ENCODE measurements around the gene NUP62.
"Not testable (repeated sequence)": the region's sequence is repeated elsewhere in the genome, so short reads cannot be mapped to it uniquely, and the experiment has no call there.

Gene NUP62

DNA sequence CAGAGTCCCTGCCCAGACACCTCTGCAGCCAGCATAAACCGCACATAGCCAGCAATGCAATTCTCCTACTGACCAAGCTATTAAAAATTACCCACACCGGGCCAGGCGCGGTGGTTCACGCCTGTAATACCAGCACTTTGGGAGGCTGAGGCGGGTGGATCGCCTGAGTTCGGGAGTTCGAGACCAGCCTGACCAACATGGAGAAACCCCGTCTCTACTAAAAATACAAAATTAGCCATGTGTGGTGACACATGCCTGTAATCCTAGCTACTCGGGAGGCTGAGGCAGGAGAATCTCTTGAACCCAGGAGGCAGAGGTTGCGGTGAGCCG lies 4.5 kb downstream of the NUP62 start:
- not testable (repeated sequence) for DNase-seq (ENCODE audit: low read depth in 2 of 2)

DNA sequence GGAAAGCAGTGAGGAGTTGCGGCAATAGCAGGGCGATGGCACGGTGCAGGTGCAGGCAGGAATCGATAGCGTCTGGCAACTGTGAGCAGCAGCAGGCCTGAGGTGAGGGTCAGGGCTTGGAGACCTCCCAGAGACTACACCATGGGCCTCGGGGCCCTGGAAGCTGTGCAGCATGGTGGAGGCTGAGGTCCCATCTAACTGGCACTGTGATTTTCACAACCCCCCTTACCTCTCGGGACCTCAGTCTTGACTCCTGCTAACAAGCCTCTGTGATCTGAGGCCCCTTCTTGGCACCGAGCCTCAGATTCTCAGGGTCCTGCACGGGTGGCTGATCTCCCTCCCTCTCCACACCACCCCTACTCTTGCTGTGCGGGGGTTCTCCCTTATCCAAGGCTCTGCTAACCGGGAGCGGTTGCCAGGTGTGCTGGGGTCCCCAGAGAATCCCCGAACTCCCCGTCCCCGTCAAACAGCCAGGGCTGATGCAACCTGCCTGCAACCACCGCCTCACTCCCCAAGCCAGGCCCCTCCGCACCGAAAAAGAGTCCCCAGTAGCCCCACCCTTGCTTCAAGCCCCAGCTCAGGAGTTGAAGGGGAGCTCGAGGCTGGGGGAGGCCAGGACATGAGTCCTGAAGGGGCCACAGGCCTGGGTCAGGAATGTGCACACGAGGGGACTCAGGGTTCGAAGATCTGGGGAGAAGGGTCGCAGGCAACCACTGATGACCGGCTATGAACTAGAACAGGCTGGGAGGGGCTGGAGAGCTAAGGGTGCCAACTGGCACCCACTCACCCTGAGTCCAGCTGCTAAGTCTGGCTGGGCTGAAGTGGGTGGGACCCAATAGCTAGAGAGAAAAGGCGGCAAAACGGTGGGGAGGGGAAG lies 5.1 kb downstream of the NUP62 start:
- DNase-seq (ENCODE audit: low read depth in 2 of 2) = no peak

DNA sequence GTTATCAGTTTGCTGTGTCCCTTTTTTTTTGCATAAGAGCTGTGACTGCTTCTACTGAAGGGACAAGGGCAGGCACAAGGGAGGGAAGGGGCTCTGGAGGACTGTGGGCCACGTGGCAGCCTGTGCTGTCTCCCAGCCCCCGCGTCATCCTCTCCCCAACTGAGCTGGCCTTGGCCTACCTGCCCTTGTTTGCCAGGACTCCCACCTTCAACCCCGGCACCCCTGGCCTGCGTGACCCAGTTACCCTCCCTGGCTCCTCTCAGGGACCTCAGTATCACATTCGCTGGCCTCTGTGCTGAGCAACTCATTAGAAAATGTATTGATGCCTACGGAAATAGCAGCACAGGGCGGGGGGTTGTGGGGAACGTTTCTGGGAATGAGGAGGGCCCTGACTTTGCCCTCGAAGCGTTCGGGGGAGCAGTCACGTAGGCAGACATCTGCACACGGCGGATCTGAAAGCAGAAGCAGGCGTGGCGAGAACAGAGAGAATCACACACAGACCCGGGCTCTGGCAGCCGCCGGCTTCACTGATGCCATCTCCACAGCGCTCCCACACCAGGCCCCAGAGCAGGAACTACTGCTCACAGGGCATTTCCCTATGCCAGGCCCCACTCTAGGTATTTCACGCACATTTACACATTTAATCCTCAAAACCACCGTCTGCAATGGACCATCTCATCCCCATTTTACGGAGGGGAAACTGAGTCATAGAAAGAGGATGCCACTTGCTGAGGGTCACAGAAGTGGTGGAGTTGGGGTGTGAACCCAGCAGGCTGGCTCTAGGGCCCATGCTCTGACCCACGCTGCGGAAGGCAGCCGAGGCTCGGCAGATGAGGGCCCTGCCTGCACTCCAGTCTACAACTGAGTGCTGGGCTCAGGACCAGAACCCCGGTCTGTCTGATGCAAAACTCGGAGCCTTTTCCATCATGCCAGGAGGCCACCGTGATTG lies 6.0 kb downstream of the NUP62 start:
- no peak for DNase-seq (ENCODE audit: low read depth in 2 of 2)

DNA sequence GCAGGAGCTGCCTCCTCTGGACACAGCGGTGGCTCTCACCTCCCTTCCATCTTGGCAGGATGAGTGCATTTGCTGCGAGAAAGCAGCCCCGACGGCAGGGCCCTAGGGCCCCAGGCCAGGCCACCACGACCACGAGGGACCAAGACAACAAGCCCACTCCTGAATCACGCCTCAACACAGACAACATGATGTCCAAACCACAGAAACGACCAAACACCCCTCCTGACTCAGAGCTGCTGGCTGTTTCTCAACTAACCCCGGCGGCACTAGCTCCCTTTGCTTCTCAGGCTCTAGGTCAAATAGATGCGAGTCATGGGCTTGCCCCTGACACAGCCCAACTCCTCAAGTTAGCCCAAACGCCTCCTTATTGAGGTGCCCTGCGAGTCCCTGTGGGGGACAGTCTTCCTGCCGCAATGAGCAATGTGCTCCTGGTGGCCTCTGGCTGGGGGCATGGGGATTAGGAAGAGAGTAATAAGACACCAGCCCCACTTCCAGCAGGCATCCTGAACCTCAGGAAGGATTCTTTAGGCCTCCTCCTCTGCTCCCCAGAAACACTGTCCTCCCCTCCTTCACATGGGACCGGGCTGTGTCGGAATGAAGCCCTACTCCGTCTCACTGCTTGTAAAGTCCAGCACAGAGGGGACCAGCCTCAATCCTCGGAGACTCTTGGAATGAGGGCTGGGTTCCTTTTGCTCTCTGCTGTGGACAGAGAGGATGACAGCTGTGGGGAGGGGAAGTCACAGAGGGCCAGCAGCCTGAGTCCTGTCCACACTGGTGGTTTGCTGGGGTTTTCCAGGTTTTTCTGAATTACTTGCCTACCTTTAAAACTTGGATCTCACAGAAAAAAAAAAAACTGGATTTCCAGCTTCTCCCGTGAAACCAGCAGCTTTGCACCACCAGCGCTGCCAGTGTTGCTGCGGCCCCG lies 7.2 kb downstream of the NUP62 start:
- no peak for DNase-seq (ENCODE audit: low read depth in 2 of 2)

DNA sequence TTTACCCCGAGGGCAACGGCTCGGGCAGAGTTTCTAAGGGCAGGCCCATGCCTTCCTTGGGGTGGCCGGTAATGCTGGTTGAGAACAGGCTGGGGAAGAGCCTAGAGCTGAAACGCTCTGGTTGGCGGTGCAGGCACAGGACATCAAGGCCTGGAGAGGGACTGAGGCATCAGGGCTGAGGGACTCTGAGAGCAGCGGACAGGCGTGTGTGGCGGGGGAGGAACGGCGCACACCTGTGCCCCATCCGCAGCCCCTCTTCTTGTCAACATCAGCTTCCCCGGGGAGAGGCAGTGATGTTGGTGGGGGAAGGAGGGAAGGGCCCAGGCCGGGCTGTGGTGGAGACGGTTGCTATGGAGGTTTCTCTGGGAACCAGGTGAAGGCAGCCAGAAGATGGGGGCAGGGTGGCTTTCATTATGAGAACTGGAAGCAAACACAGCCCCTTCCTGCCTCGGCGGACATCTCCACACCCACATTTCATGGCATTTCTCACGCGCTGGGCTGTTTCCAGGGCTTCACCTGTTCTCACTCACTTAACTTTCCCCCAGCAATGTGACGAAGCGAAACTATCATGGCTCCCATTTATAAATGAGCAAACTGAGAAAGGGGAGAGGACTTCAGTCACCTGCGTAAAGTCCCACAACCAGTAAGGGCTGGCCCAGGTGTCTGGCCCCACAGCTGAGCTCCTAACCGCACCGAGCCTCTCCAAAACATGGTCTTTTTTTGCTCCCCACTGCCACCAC lies 8.5 kb downstream of the NUP62 start:
- no peak for DNase-seq (ENCODE audit: low read depth in 2 of 2)

DNA sequence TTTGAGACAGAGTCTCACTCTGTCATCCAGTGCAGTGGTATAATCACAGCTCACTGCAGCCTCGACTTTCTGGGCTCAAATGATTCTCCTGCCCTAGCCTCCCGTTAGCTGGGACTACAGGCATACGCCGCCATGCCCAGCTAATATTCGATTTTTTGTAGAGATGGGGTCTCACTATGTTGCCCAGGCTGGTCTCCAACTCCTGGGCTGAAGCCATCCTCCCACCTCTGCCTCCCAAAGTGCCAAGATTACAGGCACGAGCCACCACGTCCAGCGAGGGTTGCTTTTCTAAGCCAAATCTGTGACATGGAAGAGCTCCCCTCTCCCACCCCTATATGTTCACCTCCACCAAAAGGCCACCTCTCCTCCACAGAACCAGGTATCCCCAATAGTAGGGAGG lies 11.2 kb downstream of the NUP62 start:
- no peak for DNase-seq (ENCODE audit: low read depth in 2 of 2)

DNA sequence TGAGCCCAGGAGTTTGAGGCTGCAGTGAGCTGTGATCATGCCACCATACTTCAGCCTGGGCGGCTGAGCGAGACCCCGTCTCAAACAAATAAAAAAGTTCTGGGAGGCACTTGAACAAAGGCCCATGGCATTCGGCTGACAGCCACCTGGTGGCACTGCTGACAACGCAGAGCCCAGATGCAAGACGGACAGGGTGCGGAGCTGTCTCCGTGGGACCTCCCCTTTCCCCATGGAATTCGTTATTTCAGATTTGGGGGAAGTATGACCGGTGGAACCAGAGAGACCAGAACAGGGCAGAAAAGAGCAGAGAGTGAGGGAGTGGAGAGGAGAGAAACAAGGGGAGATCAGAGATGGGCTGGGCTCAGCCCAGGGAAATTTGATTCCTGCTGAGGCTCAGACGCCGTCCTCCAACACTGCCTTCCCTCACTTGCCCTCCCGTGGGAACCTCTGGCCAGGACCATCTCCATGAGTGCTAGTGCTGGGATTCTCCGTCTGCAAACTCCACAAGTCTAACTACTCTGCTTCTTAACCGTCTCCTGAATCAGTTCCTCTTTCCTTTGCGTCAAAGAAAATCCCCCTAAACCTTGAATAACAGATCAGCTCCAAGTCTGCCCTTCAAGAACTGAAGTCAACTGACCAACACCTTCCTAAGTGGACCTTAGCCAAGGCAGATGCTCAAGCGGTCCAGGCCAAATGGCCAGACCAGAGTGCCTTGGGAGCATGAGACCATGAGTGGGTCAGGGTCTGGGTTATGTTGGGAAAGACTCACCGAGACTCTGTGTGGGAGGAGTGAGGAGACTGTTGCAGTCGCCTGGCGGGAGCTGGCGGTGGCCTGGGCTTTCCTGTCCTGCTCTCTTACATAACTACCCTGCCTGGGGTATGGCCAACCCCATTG lies 12.2 kb downstream of the NUP62 start:
- DNase-seq (ENCODE audit: low read depth in 2 of 2) = no peak

DNA sequence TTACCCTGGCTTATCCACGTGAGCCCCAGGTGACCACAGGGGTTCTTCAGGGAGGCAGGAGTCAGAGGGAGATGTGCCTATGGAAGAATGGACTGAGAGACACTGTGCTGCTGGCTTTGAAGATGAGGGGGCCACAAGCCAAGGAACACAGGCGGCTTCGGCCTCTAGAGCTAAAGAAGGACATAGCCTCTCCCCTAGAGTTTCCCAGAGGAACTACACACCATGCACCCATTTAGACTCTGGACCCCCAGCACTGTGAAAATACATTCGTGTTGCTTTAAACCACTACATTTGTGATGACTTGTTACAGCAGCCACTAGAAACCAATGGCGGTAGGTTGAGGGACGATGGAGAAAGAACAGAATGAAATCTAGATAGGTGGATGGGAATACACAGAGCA lies 14.0 kb downstream of the NUP62 start:
- DNase-seq (ENCODE audit: low read depth in 2 of 2) = no peak

DNA sequence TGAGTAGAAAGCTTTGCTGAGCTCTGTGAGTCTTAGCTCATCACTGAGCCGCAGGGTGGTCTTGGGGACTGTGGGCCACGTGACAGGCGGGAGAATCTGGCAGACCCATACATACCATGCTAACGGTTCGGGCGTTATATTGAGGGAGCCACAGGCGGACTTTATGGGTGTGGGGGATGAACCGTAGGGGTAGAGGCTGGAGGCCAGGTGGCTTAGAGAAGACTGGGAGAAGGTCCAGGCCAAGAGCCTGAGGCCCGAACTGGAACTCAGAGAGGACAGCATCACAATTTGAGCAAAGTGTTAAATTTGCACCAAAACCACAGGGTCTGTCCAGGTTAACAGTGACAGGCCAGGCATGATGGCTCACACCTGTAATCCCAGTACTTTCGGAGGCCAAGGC lies 15.6 kb downstream of the NUP62 start:
- DNase-seq (ENCODE audit: low read depth in 2 of 2) = no peak

DNA sequence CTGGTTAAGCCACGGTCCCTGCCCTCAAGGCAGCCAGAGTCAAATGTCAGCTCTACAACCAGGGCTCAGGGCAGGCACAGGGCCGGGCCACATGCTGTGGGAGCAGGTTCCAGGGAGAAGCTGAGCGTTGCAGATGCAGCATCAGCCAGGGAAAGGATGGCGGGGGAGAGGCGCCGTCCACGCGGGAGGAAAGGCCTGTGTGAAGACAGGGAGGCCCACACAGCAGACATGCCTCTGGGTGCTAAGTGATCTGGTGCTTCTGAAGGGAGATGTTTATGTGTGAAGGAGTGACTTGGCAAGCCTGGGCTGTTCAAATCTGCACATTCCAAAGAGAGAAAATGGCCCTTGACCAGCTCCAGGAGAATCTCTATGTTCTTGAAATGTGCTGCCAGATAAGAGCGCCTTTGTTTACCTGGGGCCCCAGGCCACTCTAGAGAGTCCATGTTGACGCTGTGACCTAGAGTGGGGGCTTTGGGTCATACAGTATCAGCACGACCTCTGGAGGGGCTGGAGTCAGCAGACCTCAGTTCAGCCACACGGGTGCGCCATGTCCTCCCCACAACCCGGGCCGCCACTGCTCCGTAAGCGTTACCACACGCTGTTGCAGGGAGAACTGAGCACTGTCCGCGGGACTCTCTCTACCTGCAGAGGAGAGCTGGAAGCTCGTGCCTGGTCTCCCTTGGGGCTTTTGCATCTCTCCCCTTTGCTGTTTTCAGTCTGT lies 16.2 kb downstream of the NUP62 start:
- no peak for DNase-seq (ENCODE audit: low read depth in 2 of 2)

DNA sequence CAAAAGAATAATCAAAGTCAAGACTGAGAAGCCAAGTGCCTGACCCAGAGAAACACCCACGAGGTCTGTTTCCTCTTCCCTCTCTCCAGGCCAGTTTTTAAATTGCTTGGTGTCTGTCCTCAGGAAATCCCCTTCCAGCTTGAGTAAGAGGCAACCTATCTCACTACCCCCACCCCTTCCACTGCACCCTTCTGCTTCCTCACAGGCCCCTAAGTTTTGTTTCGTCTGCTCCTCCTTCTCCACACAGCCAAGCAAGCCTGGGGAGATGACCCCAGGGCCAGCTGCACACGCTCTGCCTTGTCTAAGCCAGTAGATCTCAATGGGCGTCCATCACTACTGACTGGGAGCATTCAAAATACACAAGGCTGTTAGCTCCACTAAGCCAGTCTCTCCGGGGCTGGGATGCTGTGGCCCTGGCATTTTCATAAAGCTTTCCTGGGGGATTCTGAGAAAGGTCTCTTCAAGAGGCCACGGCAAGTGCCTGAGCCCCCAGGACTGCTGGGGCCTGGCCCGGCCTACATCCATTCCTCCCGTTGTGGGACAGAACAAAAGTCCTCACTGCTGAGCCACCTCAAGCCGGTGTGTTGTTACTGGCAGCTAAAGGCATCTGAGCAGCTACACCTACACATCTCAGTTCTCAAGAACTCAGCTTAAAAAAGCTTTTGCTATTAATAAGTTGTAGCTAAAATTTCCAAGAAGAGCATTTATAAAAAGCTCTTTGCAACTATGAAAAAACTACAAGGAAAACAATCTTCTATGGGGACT lies 17.7 kb downstream of the NUP62 start:
- DNase-seq (ENCODE audit: low read depth in 2 of 2) = no peak

DNA sequence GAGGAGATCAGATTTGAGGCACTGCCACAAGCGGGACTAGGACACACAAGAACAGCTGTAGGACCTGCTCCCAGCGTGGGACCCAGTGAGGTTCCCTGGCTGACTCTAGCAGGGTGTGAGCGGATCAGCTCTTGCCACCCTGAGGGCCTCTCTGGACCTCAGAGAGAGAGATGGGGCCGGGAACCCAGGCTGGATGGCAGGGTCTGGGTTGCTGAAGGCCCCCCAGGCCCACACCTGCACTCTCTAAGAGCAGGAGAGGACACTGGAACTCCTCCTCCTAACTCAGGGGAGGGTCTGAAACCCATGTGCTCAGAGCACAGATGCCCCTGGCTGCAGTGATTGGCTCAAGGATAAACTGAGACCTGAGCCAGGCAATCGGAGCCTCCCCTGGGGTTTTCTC lies 19.1 kb downstream of the NUP62 start:
- DNase-seq (ENCODE audit: low read depth in 2 of 2) = no peak

DNA sequence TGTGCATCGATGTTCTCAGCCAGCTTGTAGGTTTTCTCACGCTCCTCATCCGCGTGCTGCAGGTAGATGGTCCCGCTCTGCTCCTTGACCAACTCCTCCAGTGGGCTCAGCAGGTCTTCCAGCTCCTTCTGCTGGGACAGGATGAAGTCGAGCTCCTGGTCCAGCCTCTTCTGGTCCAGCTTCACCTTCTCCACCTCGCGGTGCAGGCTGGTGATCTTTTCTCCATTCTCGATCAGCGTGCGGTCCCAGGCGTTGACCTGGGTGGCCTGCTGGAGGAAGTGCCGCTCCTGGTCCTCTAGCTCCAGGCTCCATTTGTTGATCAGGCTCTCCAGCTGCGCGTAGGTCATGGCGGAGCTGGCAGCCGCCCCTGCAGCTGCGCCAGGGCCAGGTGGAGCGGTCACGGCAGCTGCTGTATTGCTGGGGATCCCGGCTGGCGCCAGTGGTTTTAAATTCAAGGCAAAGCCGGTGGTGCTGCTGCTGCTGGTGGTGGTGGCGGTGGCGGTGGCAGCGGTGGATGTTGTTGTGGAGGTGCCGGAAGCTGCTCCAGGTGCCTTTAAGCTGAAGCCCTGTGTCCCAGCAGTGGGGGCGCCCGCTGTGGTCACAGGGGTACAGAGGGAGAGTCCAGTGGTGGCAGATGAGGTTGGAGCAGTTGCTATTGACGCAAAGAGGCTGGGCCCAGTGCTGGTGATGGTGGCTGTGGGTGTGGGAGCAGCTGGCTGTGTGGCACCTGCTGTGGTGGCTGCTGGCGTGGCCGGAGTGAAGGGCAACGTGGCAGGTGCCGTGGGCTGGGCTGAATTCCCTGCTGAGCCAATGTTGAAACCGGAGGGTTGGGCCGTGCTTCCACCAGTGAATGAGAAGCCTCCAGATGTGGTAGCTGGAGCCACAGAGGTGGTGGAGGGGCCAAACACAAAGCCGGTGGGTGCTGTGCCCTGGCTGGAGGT lies 20.6 kb downstream of the NUP62 start:
- DNase-seq (ENCODE audit: low read depth in 2 of 2) = no peak

DNA sequence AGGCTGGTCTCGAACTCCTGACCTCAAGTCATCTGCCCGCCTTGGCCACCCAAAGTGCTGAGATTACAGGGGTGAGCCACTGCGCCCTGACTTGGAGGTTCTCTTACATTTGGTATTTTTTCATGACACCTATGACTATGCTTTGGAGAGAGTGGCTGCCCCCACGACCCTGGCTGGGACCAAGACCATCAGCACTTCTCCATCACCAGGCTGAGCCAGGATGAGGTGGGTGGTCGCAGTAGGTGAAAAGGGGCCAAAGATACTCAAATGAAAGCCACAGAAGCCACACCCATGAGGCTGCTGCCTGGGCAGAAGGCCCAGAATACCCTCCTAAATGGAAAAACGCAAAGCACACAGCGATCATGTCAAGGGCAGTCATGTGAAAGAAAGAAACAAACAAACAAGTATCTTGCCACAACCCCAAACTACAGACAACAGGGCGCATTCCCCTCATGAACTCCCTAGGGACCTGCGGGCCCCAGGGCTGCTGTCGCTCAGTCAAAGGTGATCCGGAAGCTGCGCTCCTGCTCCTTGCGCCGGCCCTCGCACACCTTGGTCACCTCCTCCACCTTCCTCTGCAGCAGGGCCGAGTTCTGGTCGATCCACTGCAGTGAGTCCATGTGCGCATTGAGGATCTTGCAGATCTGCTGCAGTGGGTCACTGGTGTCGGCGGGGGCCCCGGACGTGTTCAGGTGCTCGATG lies 21.4 kb downstream of the NUP62 start:
- DNase-seq (ENCODE audit: low read depth in 2 of 2) = no peak

DNA sequence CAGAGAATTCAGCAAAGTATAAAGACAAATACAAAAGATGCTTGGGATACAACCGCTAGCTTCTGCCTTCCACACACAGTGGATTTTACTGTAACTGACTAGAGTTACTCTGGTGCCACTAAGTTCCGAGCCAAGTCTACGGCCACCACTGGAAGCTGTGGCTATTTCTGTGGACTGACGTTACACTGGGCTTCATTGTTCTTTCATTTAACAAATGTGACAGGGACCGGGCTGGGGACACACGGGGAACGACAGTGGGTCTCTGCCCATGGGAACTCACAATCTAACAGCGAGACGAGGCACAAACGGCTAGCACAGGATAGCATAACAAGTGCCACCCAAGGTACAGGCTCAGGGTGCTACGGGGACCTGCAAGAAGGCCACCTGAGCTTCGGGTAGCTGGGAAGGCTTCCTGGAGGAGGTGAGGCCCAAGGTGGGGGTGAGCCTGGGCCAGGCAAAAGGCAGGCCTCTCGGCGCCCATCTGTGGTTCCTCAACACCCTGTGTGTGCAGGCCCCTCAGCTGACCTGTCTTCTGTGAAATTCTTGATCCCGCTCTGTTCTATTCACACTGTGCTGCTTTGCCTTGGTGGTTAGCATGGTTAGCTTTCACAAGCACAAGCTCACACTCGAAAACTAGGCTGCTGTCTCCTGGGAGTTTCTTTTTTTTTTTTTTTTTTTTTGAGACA lies 22.3 kb downstream of the NUP62 start:
- DNase-seq (ENCODE audit: low read depth in 2 of 2) = no peak

DNA sequence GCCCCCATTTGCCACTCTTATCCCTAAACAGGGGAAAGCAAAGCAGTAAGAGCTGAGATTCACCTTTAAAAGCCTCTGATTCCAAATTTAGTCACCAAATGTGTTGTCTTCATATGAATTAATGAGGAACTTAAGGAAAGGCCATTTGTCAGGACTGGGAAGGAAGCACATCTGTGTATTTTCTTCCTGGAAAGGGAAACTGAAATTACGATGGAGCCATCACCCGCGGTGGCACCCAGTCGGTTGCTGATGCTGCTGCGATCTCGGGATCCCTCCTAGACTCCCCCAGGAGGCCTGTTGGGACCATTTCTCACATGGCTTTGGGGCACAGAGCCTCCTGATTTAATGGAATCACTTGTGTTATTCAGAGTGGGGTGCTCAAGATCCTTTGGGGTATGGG lies 25.2 kb downstream of the NUP62 start:
- no peak for DNase-seq (ENCODE audit: low read depth in 2 of 2)
